Transverse colon (tissue), 3 donors: ENCODE data around the gene SCYGR4.

ENCODE experiments used
- POLR2A ChIP-seq: fragments of 450-650 bp; IDR thresholded peaks from one replicate; pipeline ENCODE4 v1.6.1; 2016; ENCODE audit warnings: antibody characterized with exemption, mild to moderate bottlenecking, moderate library complexity
- TF ChIP-seq, protein P1 (sequence below), 5 experiments: fragments of 200-600 bp in 3 of 5; fragments of 450-650 bp in 2 of 5; sonication (generic) in 3 of 5; IDR thresholded peaks; 1 replicate in 2 of 5; 2 replicates in 3 of 5; pipeline ENCODE4 v1.5.1; 2016 to 2017; ENCODE audit warnings: antibody characterized with exemption in 5 of 5, inconsistent platforms in 3 of 5, mild to moderate bottlenecking in 2 of 5, moderate library complexity in 1 of 5

DNA sequence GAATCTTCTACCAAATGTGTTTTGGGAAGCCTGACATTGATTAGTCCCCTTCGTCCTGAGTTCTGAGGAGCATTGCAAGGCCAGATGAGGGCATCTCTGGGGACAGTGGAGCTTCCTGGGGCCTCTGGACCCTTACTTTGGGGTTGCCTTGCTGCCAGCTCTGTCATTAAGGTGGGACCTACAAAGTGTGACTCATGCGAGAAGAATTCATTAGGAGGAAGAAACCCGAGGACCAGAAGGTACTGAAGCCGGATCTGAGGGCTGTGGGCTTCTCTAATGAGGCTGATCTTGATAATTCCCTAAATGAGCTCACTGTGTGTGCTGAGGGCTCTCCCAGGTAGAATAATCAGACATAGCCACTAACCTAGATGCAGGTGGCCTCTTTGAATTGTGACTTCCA, 19.3 kb upstream of the SCYGR4 start:
- TF ChIP-seq, protein P1, sequence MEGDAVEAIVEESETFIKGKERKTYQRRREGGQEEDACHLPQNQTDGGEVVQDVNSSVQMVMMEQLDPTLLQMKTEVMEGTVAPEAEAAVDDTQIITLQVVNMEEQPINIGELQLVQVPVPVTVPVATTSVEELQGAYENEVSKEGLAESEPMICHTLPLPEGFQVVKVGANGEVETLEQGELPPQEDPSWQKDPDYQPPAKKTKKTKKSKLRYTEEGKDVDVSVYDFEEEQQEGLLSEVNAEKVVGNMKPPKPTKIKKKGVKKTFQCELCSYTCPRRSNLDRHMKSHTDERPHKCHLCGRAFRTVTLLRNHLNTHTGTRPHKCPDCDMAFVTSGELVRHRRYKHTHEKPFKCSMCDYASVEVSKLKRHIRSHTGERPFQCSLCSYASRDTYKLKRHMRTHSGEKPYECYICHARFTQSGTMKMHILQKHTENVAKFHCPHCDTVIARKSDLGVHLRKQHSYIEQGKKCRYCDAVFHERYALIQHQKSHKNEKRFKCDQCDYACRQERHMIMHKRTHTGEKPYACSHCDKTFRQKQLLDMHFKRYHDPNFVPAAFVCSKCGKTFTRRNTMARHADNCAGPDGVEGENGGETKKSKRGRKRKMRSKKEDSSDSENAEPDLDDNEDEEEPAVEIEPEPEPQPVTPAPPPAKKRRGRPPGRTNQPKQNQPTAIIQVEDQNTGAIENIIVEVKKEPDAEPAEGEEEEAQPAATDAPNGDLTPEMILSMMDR (IDR thresholded peaks at IDR 0.05) = no peak
- TF ChIP-seq POLR2A = no peak
